Astrocyte of the cerebellum (primary cell): Measurements from ENCODE around the gene BACH2.

Source experiments
- DNase-seq: peaks from one replicate; pipeline ENCODE4 v3.0.0-alpha.2; 2011; ENCODE audit warnings: low read depth
- H3K4me3 ChIP-seq: 2 replicates; pipeline ENCODE4 v1.5.1; 2011; ENCODE audit warnings: mild to moderate bottlenecking, low read depth, low read length, moderate library complexity
- CTCF ChIP-seq: IDR thresholded peaks from 2 replicates; pipeline ENCODE4 v1.5.1; 2012; ENCODE audit warnings: low read length, low read depth, moderate library complexity, mild to moderate bottlenecking; ENCODE audit errors: missing control alignments
- in situ Hi-C: cut with HindIII; loops from 2 replicates; pipeline ENCODE4 v1.10.0; 2017; ENCODE audit warnings: low sequenced_read_pairs

Gene BACH2

DNA sequence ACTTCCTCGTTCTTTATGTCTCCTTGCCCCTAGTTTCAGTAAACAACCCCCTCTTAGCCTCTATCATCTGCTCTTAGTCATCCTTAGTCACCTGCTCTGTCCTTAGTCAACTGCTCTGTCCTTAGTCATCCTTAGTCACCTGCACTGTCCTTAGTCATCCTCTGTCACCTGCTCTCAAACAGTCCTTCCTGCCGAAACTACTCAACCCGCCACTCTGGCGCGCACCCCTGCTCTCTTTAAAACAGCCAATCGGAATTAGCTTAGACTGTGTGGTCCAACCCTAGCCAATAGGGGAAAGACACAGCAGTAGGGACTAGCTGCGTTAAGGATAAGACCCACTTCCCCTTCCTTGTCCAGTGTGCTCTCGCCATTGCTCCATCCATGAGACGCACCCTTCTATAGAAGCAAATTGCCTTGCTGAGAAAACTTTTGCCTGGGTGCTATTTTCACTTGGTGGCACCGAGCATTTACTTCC lies 73.9 kb downstream of the BACH2 start:
- DNase-seq, result no peak
- in situ Hi-C loops, result loop anchor here (5.0 kb wide), 1 partner anchor 75 kb away; the partner anchor contains the start of gene BACH2
- no peak overlapping the region for H3K4me3 ChIP-seq
- no peak for TF ChIP-seq CTCF

DNA sequence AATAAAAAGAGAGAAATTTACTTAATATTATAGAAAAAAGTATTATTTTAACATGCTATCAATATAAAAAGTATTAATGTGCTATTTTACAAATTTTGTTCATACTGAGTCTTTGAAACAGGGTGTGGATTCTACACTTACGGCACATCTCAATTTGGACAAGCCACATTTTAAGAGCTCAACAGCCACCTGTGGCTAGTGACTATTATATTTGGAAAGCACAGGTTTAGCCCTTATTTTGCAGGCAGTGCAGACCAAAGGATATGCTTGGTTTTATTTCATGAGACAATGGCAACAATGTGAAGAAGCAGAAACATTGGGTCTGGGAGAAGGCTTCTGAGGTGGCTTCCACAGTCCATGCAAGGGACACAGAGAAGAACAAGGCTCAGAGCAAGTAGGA lies 74.6 kb downstream of the BACH2 start:
- TF ChIP-seq CTCF, result no peak
- no peak for DNase-seq
- H3K4me3 ChIP-seq, result no peak overlapping the region
- in situ Hi-C loops, result loop anchor here (5.0 kb wide), 1 partner anchor 75 kb away; the partner anchor contains the start of gene BACH2

DNA sequence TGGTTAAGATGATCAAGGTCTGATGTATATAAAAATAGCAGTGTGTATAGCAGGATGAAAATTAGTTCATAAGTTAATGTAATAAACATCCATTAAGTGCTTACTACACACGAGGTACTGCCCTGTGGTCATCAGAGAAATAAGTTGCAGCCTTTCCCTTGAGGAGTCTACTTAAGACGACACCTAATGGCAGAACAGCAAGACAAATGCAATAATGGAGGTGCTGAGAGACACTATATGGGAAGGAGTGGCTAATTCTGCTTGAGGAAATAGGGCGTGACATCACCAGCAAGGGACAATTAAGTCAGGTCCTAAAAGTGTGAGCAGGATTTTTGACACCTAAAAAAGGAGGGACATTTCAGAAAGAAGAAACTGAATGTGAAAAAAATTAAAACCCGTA lies 75.2 kb downstream of the BACH2 start:
- in situ Hi-C loops, result loop anchor here (5.0 kb wide), 1 partner anchor 76 kb away; the partner anchor contains the start of gene BACH2
- no peak for TF ChIP-seq CTCF
- no peak overlapping the region for H3K4me3 ChIP-seq

GRCh38 chr6:90220273-90220672 lies 76.4 kb downstream of the BACH2 start:
- TF ChIP-seq CTCF, result no peak
- in situ Hi-C loops, result loop anchor here (5.0 kb wide), 1 partner anchor 77 kb away; the partner anchor contains the start of gene BACH2
- no peak overlapping the region for H3K4me3 ChIP-seq
- no peak for DNase-seq

More for the DNA sequence above, 75.2 kb downstream of the BACH2 start:
- no peak for DNase-seq

- in situ Hi-C loops, result no loop called here
- peak overlapping the region; percentile 36 for H3K4me3 ChIP-seq
- peak; percentile 90 for DNase-seq
- TF ChIP-seq CTCF, result no peak
Measured at GRCh38 chr6:90219209-90219985, 77.2 kb downstream of the BACH2 start.

DNA sequence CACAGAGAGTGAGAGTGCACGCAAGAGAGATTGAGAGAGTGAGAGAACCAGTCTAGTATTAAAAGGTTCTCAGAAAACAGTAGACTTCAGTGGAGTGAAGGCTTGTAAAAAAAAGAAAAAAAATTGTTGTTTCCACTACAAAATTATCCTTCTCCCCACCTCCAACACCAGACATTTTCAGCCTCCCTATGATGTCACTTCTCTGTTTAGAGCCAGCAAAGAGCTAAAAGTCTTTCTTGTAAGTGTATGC lies 77.8 kb downstream of the BACH2 start:
- in situ Hi-C loops, result no loop called here
- H3K4me3 ChIP-seq, result peak overlapping the region; percentile 36
- no peak for DNase-seq
- no peak for TF ChIP-seq CTCF
